Thyroid gland (tissue), 4 donors: ENCODE measurements around the gene CIAO2B. TPM values are rescaled to one million over a fixed set of nuclear protein-coding genes. Genes with fewer than 3 reads are reported as not detected.
"Not testable (repeated sequence)": the region's sequence is repeated elsewhere in the genome, so short reads cannot be mapped to it uniquely, and the experiment has no call there.

Source experiments
- DNase-seq, 2 donors: peaks; one replicate each; pipeline ENCODE4 v3.0.0-alpha.2; 2019
- H3K27ac ChIP-seq, 3 donors: fragments of 200-600 bp; sonication (generic); 1 replicate in 2 of 3; 2 replicates in 1 of 3; pipeline ENCODE4 v1.5.1; 2016 to 2019; ENCODE audit warnings: mild to moderate bottlenecking in 1 of 3, moderate library complexity in 1 of 3
- H3K27me3 ChIP-seq: fragments of 200-600 bp; sonication (generic); one replicate; pipeline ENCODE4 v1.5.1; 2019
- H3K36me3 ChIP-seq, 2 donors: fragments of 200-600 bp; sonication (generic); one replicate each; pipeline ENCODE4 v1.5.1; 2016 to 2019
- H3K4me1 ChIP-seq, 2 donors: fragments of 200-600 bp; sonication (generic); one replicate each; pipeline ENCODE4 v1.5.1; 2017 to 2019
- H3K4me3 ChIP-seq, 3 donors: fragments of 200-600 bp; sonication (generic); replicated peaks in 1 of 3; 1 replicate in 2 of 3; 2 replicates in 1 of 3; pipeline ENCODE4 v1.5.1; 2016; ENCODE audit warnings: mild to moderate bottlenecking in 1 of 3
- H3K9me3 ChIP-seq: fragments of 200-600 bp; sonication (generic); one replicate; pipeline ENCODE4 v1.5.1; 2017
- CTCF ChIP-seq, 6 experiments: fragments of 200-600 bp in 3 of 6; fragments of 450-650 bp in 3 of 6; sonication (generic) in 3 of 6; IDR thresholded peaks; one replicate each; pipeline ENCODE4 v1.5.1; 2016 to 2019; ENCODE audit warnings: antibody characterized with exemption in 6 of 6, mild to moderate bottlenecking in 2 of 6, inconsistent platforms in 1 of 6, moderate library complexity in 1 of 6
- POLR2A ChIP-seq, 2 donors: fragments of 450-650 bp; IDR thresholded peaks; one replicate each; pipeline ENCODE4 v1.6.1; 2017; ENCODE audit warnings: antibody characterized with exemption in 2 of 2, mild to moderate bottlenecking in 2 of 2, moderate library complexity in 1 of 2
- WGBS, 2 donors: methylation state at CpG; one replicate each; pipeline ENCODE4 v1.1.5; 2017; 5-methylcytosine and 5-hydroxymethylcytosine counted together
- intact Hi-C: fragments of 100-400 bp; cut with DNase I; formaldehyde crosslinking; loops from one replicate; pipeline ENCODE4 v1.15.1; 2023
- total RNA-seq, 4 donors: library from RNA; depleted of rRNA; stranded (reverse); fragments of >200 nt; gene quantifications; one replicate each; pipeline ENCODE4 v1.2.3, GENCODE V29; 2016

CIAO2B gene
- total RNA-seq, 4 donors from 2014 or later: 29.4 to 113 (median 48.3) TPM

DNA sequence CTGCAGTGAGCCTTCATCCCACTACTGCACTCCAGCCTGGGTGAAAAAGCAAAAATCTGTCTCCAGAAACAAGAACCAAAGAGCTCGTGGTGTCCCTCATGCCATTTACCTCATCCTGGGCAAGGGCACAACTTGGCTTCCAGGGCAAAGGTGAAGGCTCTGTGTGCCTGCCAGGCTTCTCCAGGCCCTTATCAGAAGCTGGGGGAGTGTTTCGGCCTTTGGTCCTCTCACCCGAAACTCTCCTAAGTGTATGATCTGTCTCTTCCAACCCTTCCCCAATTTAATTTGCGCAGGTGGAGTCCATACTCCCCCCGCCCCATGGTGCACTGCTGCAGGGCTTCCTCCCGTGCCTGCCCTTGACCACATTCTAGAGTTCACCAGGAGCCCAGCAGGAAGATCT, 2.3 kb upstream of the CIAO2B start:
- WGBS, 2 donors: 87 to 88% methylated on average over 6 of the region's 6 CpGs
- H3K27me3 ChIP-seq: no peaks in the 10 kb centered on the region
- intact Hi-C loops: no loop called here
- no peaks in the 10 kb centered on the region for H3K9me3 ChIP-seq
- no peak overlapping the region for H3K4me3 ChIP-seq
- DNase-seq: no peak
- peaks cover 21 to 25% of the 10 kb centered on the region in 2 donors for H3K4me1 ChIP-seq
- H3K36me3 ChIP-seq: peaks cover 25 to 31% of the 10 kb centered on the region in 2 donors
- no peak for TF ChIP-seq POLR2A (IDR thresholded peaks at IDR 0.05)
- TF ChIP-seq CTCF (IDR thresholded peaks at IDR 0.05): no peak
- H3K27ac ChIP-seq: no peak overlapping the region

- Histone ChIP-seq H3K4me3 (peak within 1 kb of the TSS; percentile 81 to 94 (median 93)), H3K27me3 (no peaks in the 10 kb centered on the region), H3K4me1 (peaks cover 21 to 25% of the 10 kb centered on the region in 2 donors), H3K36me3 (peaks cover 15 to 21% of the 10 kb centered on the region in 2 donors), H3K27ac (peak within 1 kb of the TSS; percentile 88 to 94 (median 94)), H3K9me3 (no peaks in the 10 kb centered on the region)
- WGBS, 2 donors: 31 to 52% methylated on average over 18 to 22 of the region's 44 CpGs
- DNase-seq: peak; percentile 84 to 90
- intact Hi-C loops: no loop called here
- TF ChIP-seq POLR2A (IDR thresholded peaks at IDR 0.05) (peak in 1 of 2 donors; percentile 51), CTCF (IDR thresholded peaks at IDR 0.05) (no peak)
Observed at GRCh38 chr16:66935314-66936011, 1.3 kb upstream of the CIAO2B start, which contains the start of gene CES2. TSS of gene CES2 (plus strand) at chr16:66935516. CDS start at chr16:66935636, 120 bp downstream.

- peaks cover 21 to 25% of the 10 kb centered on the region in 2 donors for H3K4me1 ChIP-seq
Observed at GRCh38 chr16:66934839-66935313, 674 bp upstream of the CIAO2B start.

DNA sequence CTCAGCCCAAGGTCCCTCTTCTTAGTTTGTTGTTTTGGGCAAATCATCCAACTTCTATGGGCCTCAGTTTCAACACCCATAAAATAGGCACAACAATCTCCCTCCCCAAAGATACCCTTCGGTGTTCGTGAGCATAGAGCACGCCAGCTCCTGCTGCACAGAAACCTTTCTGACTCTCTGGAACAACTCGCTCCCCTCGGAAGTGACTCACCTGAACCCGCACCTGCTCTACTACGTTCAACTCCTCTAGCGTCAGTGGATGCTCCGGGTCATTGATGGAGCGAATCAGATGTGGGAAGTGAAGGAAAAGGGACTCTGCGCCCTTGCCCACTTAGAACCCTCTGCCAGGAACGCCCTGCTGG, 445 bp downstream of the CIAO2B start:
- H3K4me1 ChIP-seq: peaks cover 21 to 25% of the 10 kb centered on the region in 2 donors
- H3K9me3 ChIP-seq: no peaks in the 10 kb centered on the region
- peak overlapping the region; percentile 88 to 94 (median 94) for H3K27ac ChIP-seq
- 2 to 10% methylated on average over 3 to 11 of the region's 12 CpGs for WGBS, 2 donors
- peaks cover under 1 to 6% of the 10 kb centered on the region in 2 donors for H3K36me3 ChIP-seq
- DNase-seq: peak; percentile 38 to 44
- H3K27me3 ChIP-seq: no peaks in the 10 kb centered on the region
- H3K4me3 ChIP-seq: peak overlapping the region; percentile 81 to 94 (median 93)
- intact Hi-C loops: no loop called here
- TF ChIP-seq CTCF (IDR thresholded peaks at IDR 0.05): no peak
- TF ChIP-seq POLR2A (IDR thresholded peaks at IDR 0.05): no peak

More at GRCh38 chr16:66934839-66935313, 674 bp upstream of the CIAO2B start:
- 2 to 3% methylated on average over 11 to 24 of the region's 24 CpGs for WGBS, 2 donors
- H3K9me3 ChIP-seq, H3K27me3 ChIP-seq, intact Hi-C loops, DNase-seq: not testable (repeated sequence)
- peak overlapping the region; percentile 81 to 94 (median 93) for H3K4me3 ChIP-seq
- peak overlapping the region; percentile 88 to 94 (median 94) for H3K27ac ChIP-seq
- peaks cover 11 to 15% of the 10 kb centered on the region in 2 donors for H3K36me3 ChIP-seq

- intact Hi-C loops: no loop called here
- no peaks in the 10 kb centered on the region for H3K9me3 ChIP-seq
- H3K4me3 ChIP-seq: no peak overlapping the region
- no peak overlapping the region for H3K27ac ChIP-seq
- H3K4me1 ChIP-seq: peaks cover 25 to 38% of the 10 kb centered on the region in 2 donors
- TF ChIP-seq CTCF (IDR thresholded peaks at IDR 0.05): no peak
- TF ChIP-seq POLR2A (IDR thresholded peaks at IDR 0.05): no peak
- H3K27me3 ChIP-seq: no peaks in the 10 kb centered on the region
- H3K36me3 ChIP-seq: no peaks in the 10 kb centered on the region
- WGBS, 2 donors: 88 to 96% methylated on average over 4 of the region's 4 CpGs
- DNase-seq: no peak
Observed at GRCh38 chr16:66932076-66932475, 2.1 kb downstream of the CIAO2B start.
